Breast epithelium (tissue), 4 donors: ENCODE results near the gene OR2A5. TPM values are rescaled to one million over a fixed set of nuclear protein-coding genes. Genes with fewer than 3 reads are reported as not detected.

Experiments
- DNase-seq, 2 donors: peaks; one replicate each; pipeline ENCODE4 v3.0.0-alpha.2; 2019; ENCODE audit warnings: low spot score in 2 of 2
- H3K27ac ChIP-seq, 2 donors: fragments of 200-600 bp; sonication (generic) in 1 of 2; one replicate each; pipeline ENCODE4 v1.5.1; 2016 to 2019; ENCODE audit warnings: mild to moderate bottlenecking in 1 of 2
- H3K27me3 ChIP-seq, 2 donors: fragments of 200-600 bp; sonication (generic) in 1 of 2; one replicate each; pipeline versions ENCODE4 v1.5.1 to v1.6.0; 2017 to 2019; ENCODE audit warnings: control low read depth in 1 of 2, mild to moderate bottlenecking in 1 of 2
- H3K36me3 ChIP-seq: fragments of 200-600 bp; one replicate; pipeline ENCODE4 v1.5.1; 2019
- H3K4me1 ChIP-seq, 2 donors: fragments of 200-600 bp; sonication (generic); one replicate each; pipeline ENCODE4 v1.5.1; 2016 to 2019; ENCODE audit warnings: control low read depth in 1 of 2
- H3K4me3 ChIP-seq, 3 donors: fragments of 200-600 bp; sonication (generic); 1 replicate in 2 of 3; 2 replicates in 1 of 3; pipeline ENCODE4 v1.5.1; 2016 to 2019; ENCODE audit warnings: mild to moderate bottlenecking in 3 of 3, moderate library complexity in 2 of 3
- H3K9me3 ChIP-seq, 2 donors: fragments of 200-600 bp; sonication (generic) in 1 of 2; one replicate each; pipeline ENCODE4 v1.5.1; 2016 to 2019; ENCODE audit warnings: control low read depth in 1 of 2
- CTCF ChIP-seq, 3 donors: fragments of 450-650 bp; IDR thresholded peaks; one replicate each; pipeline ENCODE4 v1.5.1; 2016 to 2017; ENCODE audit warnings: antibody characterized with exemption in 3 of 3, mild to moderate bottlenecking in 3 of 3, moderate library complexity in 3 of 3
- POLR2A ChIP-seq: fragments of 450-650 bp; IDR thresholded peaks from one replicate; pipeline ENCODE4 v1.6.1; 2016; ENCODE audit warnings: antibody characterized with exemption, mild to moderate bottlenecking, moderate library complexity
- POLR2AphosphoS5 ChIP-seq, 3 donors: sonication (generic); formaldehyde crosslinking; IDR thresholded peaks; one replicate each; pipeline ENCODE4 v1.6.1; 2017; ENCODE audit warnings: antibody characterized with exemption in 3 of 3
- intact Hi-C: fragments of 100-400 bp; cut with DNase I; formaldehyde crosslinking; loops from one replicate; pipeline ENCODE4 v1.15.1; 2023; ENCODE audit warnings: low total_unique reads
- total RNA-seq, 3 donors: library from RNA; depleted of rRNA; stranded (reverse); fragments of >200 nt; gene quantifications; one replicate each; pipeline ENCODE4 v1.1.0, GENCODE V29; 2016

The OR2A5 gene
- total RNA-seq, 3 donors from 2014 or later: not detected

- Histone ChIP-seq H3K4me1 (no peaks in the 10 kb centered on the region), H3K27ac (no peak overlapping the region), H3K27me3 (no peaks in the 10 kb centered on the region), H3K4me3 (no peak overlapping the region), H3K36me3 (no peaks in the 10 kb centered on the region), H3K9me3 (no peaks in the 10 kb centered on the region)
- no peak for DNase-seq
- intact Hi-C loops: no loop called here
- TF ChIP-seq POLR2AphosphoS5 (IDR thresholded peaks at IDR 0.05) (no peak), CTCF (IDR thresholded peaks at IDR 0.05) (no peak), POLR2A (no peak)
Measured at GRCh38 chr7:144069953-144070352, 21.2 kb downstream of the OR2A5 start.

GRCh38 chr7:144074374-144074773, 25.6 kb downstream of the OR2A5 start:
- H3K4me1 ChIP-seq: no peaks in the 10 kb centered on the region
- no peak for TF ChIP-seq CTCF (IDR thresholded peaks at IDR 0.05)
- TF ChIP-seq POLR2A: no peak
- no peak for TF ChIP-seq POLR2AphosphoS5 (IDR thresholded peaks at IDR 0.05)
- H3K9me3 ChIP-seq: no peaks in the 10 kb centered on the region
- intact Hi-C loops: no loop called here
- no peaks in the 10 kb centered on the region for H3K36me3 ChIP-seq
- H3K27ac ChIP-seq: no peak overlapping the region
- H3K27me3 ChIP-seq: no peaks in the 10 kb centered on the region
- no peak overlapping the region for H3K4me3 ChIP-seq
- no peak for DNase-seq

GRCh38 chr7:144085978-144086377, 37.2 kb downstream of the OR2A5 start, which contains the start of gene OR2A12:
Gene OR2A12, plus strand, starts transcription at chr7:144086278. Its CDS starts 8,830 bp downstream, at chr7:144095108.
- H3K27ac ChIP-seq: no peak within 1 kb of the TSS
- TF ChIP-seq POLR2AphosphoS5 (IDR thresholded peaks at IDR 0.05): no peak
- TF ChIP-seq CTCF (IDR thresholded peaks at IDR 0.05): no peak
- no peak for TF ChIP-seq POLR2A
- no peaks in the 10 kb centered on the region for H3K4me1 ChIP-seq
- H3K36me3 ChIP-seq: no peaks in the 10 kb centered on the region
- intact Hi-C loops: no loop called here
- no peaks in the 10 kb centered on the region for H3K27me3 ChIP-seq
- H3K9me3 ChIP-seq: peaks cover 0 to 4% of the 10 kb centered on the region in 2 donors
- H3K4me3 ChIP-seq: no peak within 1 kb of the TSS
- no peak for DNase-seq

GRCh38 chr7:144086730-144087129, 38.0 kb downstream of the OR2A5 start:
- H3K36me3 ChIP-seq: no peaks in the 10 kb centered on the region
- H3K27me3 ChIP-seq: no peaks in the 10 kb centered on the region
- no peak for DNase-seq
- intact Hi-C loops: no loop called here
- peaks cover 0 to 5% of the 10 kb centered on the region in 2 donors for H3K9me3 ChIP-seq
- no peak overlapping the region for H3K27ac ChIP-seq
- TF ChIP-seq CTCF (IDR thresholded peaks at IDR 0.05) (no peak), POLR2AphosphoS5 (IDR thresholded peaks at IDR 0.05) (no peak), POLR2A (no peak)
- H3K4me3 ChIP-seq: no peak overlapping the region
- H3K4me1 ChIP-seq: no peaks in the 10 kb centered on the region

DNA sequence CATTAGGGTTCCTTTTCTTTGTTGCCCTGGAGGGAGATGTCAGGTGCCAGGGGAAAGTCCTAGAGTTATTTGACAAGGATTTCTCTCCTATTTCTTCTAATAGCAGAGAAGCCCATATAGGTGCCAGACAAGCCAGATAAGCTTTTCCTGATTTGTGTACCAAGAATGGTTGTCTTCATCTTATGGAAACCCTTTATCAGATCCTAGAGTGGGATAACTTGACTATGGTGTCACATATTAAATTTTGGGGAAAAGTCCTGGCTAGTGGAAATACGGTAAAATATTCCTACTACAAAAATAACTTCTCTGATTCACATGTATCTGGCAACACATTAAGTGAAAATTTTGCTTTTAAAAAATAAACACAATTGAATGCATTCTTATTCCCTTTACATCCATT, 38.5 kb downstream of the OR2A5 start:
- no peak overlapping the region for H3K27ac ChIP-seq
- intact Hi-C loops: no loop called here
- no peak for DNase-seq
- H3K27me3 ChIP-seq: no peaks in the 10 kb centered on the region
- H3K36me3 ChIP-seq: no peaks in the 10 kb centered on the region
- H3K4me1 ChIP-seq: no peaks in the 10 kb centered on the region
- H3K4me3 ChIP-seq: no peak overlapping the region
- H3K9me3 ChIP-seq: peaks cover 3 to 5% of the 10 kb centered on the region in 2 donors
- TF ChIP-seq POLR2A (no peak), POLR2AphosphoS5 (IDR thresholded peaks at IDR 0.05) (no peak)

DNA sequence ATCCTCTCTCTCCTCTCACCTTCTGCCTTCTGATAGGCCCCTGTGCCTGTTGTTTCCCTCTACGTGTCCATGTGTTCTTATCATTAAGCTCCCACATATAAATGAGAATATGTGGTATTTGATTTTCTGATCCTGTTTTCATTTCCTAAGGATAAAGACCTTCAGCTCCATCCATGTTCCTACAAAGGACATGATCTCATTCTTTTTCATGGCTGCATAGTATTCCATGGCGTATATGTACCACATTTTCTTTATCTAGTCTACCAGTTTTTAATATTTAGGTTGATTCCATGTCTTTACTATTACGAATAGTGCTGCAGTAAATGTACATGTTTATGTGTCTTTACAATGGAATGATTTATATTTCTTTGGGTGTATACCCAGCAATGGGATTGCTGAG, 41.9 kb downstream of the OR2A5 start:
- H3K27me3 ChIP-seq: no peaks in the 10 kb centered on the region
- no peak for TF ChIP-seq CTCF (IDR thresholded peaks at IDR 0.05)
- no peak for TF ChIP-seq POLR2AphosphoS5 (IDR thresholded peaks at IDR 0.05)
- TF ChIP-seq POLR2A: no peak
- intact Hi-C loops: no loop called here
- H3K9me3 ChIP-seq: peaks cover 4 to 5% of the 10 kb centered on the region in 2 donors
- no peaks in the 10 kb centered on the region for H3K36me3 ChIP-seq
- no peaks in the 10 kb centered on the region for H3K4me1 ChIP-seq
- no peak overlapping the region for H3K27ac ChIP-seq
- DNase-seq: no peak
- H3K4me3 ChIP-seq: no peak overlapping the region
